Glomerular visceral epithelial cell (primary cell): ENCODE data around the gene CISD3.
"Not testable (repeated sequence)": the region's sequence is repeated elsewhere in the genome, so short reads cannot be mapped to it uniquely, and the experiment has no call there.

Source experiments
- DNase-seq: peaks from one replicate; pipeline ENCODE4 v3.0.0-alpha.2; 2016; ENCODE audit errors: extremely low spot score

The CISD3 gene

GRCh38 chr17:38707678-38708351 is 22.3 kb upstream of the CISD3 start:
- no peak for DNase-seq

GRCh38 chr17:38709104-38709820 is 20.9 kb upstream of the CISD3 start:
- no peak for DNase-seq

GRCh38 chr17:38709864-38710603 is 20.1 kb upstream of the CISD3 start:
- DNase-seq = no peak

- DNase-seq = no peak
Measured at GRCh38 chr17:38710604-38710962, 19.6 kb upstream of the CISD3 start.

- no peak for DNase-seq
Measured at GRCh38 chr17:38710985-38711384, 19.2 kb upstream of the CISD3 start.

GRCh38 chr17:38711792-38712571 is 18.2 kb upstream of the CISD3 start:
- no peak for DNase-seq

- no peak for DNase-seq
Measured at GRCh38 chr17:38712593-38712992, 17.5 kb upstream of the CISD3 start.

- no peak for DNase-seq
Measured at GRCh38 chr17:38713456-38714075, 16.6 kb upstream of the CISD3 start.

GRCh38 chr17:38715216-38715943 is 14.8 kb upstream of the CISD3 start:
- no peak for DNase-seq

- no peak for DNase-seq
Measured at GRCh38 chr17:38716368-38717005, 13.7 kb upstream of the CISD3 start.

- DNase-seq = no peak
Measured at GRCh38 chr17:38717139-38717745, 12.9 kb upstream of the CISD3 start.

GRCh38 chr17:38719289-38719942 is 10.7 kb upstream of the CISD3 start:
- DNase-seq = no peak

- no peak for DNase-seq
Measured at GRCh38 chr17:38719943-38720641, 10.0 kb upstream of the CISD3 start.

- no peak for DNase-seq
Measured at GRCh38 chr17:38720941-38721340, 9.2 kb upstream of the CISD3 start.

GRCh38 chr17:38721802-38722201 is 8.3 kb upstream of the CISD3 start:
- DNase-seq = no peak

- no peak for DNase-seq
Measured at GRCh38 chr17:38724337-38724988, 5.7 kb upstream of the CISD3 start.

- no peak for DNase-seq
Measured at GRCh38 chr17:38725066-38725465, 5.1 kb upstream of the CISD3 start.

- not testable (repeated sequence) for DNase-seq
Measured at GRCh38 chr17:38726145-38726544, 4.0 kb upstream of the CISD3 start.
